Upper lobe of right lung (tissue), 1 donor: ENCODE measurements around the gene ZNF23. TPM values are rescaled to one million over a fixed set of nuclear protein-coding genes. Genes with fewer than 3 reads are reported as not detected.

Source experiments
- ATAC-seq: fragments of 200-7000 bp; cut with Tn5 transposase; one replicate; pipeline ENCODE4 v1.9.1; 2020; ENCODE audit warnings: mild to moderate bottlenecking, moderate library complexity
- DNase-seq: peaks from one replicate; pipeline ENCODE4 v3.0.0-alpha.2; 2020
- H3K27ac ChIP-seq: fragments of 200-600 bp; one replicate; pipeline ENCODE4 v1.8.0; 2022
- H3K27me3 ChIP-seq: fragments of 200-600 bp; one replicate; pipeline ENCODE4 v1.8.0; 2022; ENCODE audit warnings: mild to moderate bottlenecking
- H3K36me3 ChIP-seq: fragments of 200-600 bp; one replicate; pipeline ENCODE4 v1.8.0; 2022
- H3K4me1 ChIP-seq: fragments of 200-600 bp; one replicate; pipeline ENCODE4 v1.8.0; 2022
- H3K4me3 ChIP-seq: fragments of 200-600 bp; one replicate; pipeline ENCODE4 v1.8.0; 2022; ENCODE audit warnings: mild to moderate bottlenecking
- H3K9me3 ChIP-seq: fragments of 200-600 bp; one replicate; pipeline ENCODE4 v1.8.0; 2022
- intact Hi-C: fragments of 100-400 bp; cut with DNase I; formaldehyde crosslinking; loops from one replicate; pipeline ENCODE4 v1.11.0; 2022
- total RNA-seq: library from RNA; stranded (reverse); fragmentation: NEBNext Ultra II Directional; extraction: Animal tissue kit (Norgen Biotek cat#: 25700); gene quantifications from one replicate; pipeline ENCODE4 v1.2.1, GENCODE V29; 2021
- TF ChIP-seq, protein P1 (sequence below): fragments of 200-600 bp; IDR thresholded peaks from one replicate; pipeline ENCODE4 v1.8.0; 2022; ENCODE audit warnings: antibody characterized with exemption
- donor health status: DM: no; HTN: yes; CAD: no; lungs with severe emphysema.

ZNF23 gene
- total RNA-seq, 1 donor from 2014 or later, result 7.3 TPM

DNA sequence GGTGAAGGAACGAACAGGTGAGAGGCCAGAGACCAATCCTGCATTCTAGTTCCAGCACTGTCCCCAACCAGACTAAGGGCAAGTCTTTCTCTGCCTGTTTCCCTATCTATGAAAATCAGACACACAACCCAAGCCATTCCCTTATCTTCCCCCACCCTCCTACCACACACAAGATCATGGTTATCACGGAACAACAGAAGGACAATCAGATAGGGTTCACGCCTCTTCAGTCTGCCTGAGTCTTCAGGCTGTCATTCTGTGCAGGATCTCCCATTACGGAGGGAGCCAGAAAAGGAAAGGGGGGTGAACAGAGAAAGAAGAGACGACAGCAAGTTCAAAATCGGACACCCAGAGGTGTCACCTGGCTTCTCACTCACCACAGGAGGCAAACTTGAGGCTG lies 31.3 kb downstream of the ZNF23 start:
- Histone ChIP-seq H3K4me1 (no peaks in the 10 kb centered on the region), H3K9me3 (no peaks in the 10 kb centered on the region), H3K36me3 (no peaks in the 10 kb centered on the region), H3K27me3 (peaks cover 16% of the 10 kb centered on the region), H3K27ac (no peak overlapping the region), H3K4me3 (no peak overlapping the region)
- ATAC-seq (no peak), DNase-seq (peak; percentile 6)
- TF ChIP-seq, protein P1, sequence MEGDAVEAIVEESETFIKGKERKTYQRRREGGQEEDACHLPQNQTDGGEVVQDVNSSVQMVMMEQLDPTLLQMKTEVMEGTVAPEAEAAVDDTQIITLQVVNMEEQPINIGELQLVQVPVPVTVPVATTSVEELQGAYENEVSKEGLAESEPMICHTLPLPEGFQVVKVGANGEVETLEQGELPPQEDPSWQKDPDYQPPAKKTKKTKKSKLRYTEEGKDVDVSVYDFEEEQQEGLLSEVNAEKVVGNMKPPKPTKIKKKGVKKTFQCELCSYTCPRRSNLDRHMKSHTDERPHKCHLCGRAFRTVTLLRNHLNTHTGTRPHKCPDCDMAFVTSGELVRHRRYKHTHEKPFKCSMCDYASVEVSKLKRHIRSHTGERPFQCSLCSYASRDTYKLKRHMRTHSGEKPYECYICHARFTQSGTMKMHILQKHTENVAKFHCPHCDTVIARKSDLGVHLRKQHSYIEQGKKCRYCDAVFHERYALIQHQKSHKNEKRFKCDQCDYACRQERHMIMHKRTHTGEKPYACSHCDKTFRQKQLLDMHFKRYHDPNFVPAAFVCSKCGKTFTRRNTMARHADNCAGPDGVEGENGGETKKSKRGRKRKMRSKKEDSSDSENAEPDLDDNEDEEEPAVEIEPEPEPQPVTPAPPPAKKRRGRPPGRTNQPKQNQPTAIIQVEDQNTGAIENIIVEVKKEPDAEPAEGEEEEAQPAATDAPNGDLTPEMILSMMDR, result no peak
- intact Hi-C loops, result no loop called here

GRCh38 chr16:71429581-71429980 lies 32.5 kb downstream of the ZNF23 start:
- Histone ChIP-seq H3K27ac (no peak overlapping the region), H3K9me3 (no peaks in the 10 kb centered on the region), H3K4me3 (no peak overlapping the region), H3K27me3 (peaks cover 22% of the 10 kb centered on the region), H3K36me3 (no peaks in the 10 kb centered on the region), H3K4me1 (no peaks in the 10 kb centered on the region)
- TF ChIP-seq, protein P1, result no peak
- ATAC-seq, result no peak
- no peak for DNase-seq
- intact Hi-C loops, result no loop called here

DNA sequence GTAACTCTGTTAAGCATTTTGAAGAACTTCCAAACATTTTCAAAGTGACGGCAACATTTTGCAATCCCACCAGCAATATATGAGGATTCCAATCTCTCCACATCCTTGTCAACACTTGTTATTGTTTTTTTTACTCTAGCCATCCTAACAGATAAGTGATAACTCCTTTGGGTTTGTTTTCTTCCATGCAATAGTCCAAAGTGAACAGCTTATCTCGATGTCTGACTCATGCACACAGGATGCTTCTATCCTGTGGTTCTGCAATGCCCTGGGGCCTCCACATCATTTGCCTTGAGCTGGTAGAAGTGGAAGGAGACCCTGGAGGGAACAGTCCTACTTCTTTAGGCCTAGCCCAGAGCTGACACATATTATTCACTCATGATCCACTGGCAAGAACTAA lies 33.2 kb downstream of the ZNF23 start:
- Histone ChIP-seq H3K27me3 (peaks cover 22% of the 10 kb centered on the region), H3K4me3 (no peak overlapping the region), H3K4me1 (no peaks in the 10 kb centered on the region), H3K9me3 (no peaks in the 10 kb centered on the region), H3K36me3 (no peaks in the 10 kb centered on the region), H3K27ac (no peak overlapping the region)
- intact Hi-C loops, result no loop called here
- ATAC-seq (no peak), DNase-seq (no peak)
- TF ChIP-seq, protein P1, result no peak

- H3K9me3 ChIP-seq, result no peaks in the 10 kb centered on the region
- DNase-seq (no peak), ATAC-seq (no peak)
- intact Hi-C loops, result no loop called here
- H3K36me3 ChIP-seq, result no peaks in the 10 kb centered on the region
- H3K27me3 ChIP-seq, result peaks cover 26% of the 10 kb centered on the region
- TF ChIP-seq, protein P1, result no peak
- H3K4me1 ChIP-seq, result no peaks in the 10 kb centered on the region
- H3K27ac ChIP-seq, result no peak overlapping the region
- no peak overlapping the region for H3K4me3 ChIP-seq
Measured at GRCh38 chr16:71428385-71428784, 33.7 kb downstream of the ZNF23 start.

DNA sequence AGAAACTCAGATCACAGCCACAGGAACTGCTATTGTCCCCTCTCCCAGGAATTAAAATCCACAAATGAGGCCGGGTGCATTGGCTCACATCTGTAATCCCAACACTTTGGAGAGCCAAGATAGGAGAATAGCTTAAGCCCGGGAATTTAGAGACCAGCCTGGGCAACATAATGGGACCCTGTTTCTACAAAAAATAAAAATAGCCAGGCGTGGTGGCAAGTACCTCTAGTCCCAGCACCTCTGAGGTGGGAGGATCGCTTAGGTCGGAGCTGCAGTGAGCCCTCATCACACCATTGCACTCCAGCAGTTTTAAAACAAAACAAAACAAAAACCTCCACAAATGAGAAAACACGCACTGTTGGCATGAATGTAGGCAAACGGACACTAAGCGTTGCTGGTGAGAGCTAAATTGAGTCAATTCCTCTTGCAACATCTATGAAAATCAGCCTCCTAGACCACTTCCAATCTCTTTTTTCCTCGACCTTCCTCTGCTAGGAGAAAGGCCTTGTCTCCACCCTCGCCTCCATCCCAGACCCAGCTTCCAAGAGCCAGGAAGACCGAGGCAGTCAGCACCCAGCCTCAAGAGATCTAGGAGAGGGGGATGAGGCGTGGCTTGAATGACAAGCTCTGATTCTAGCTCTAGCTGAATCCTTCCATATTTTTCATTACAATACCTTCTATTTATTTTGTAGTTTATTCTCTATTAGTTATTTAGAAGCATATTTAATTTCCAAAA lies 35.0 kb downstream of the ZNF23 start:
- H3K36me3 ChIP-seq, result no peaks in the 10 kb centered on the region
- ATAC-seq, result no peak
- intact Hi-C loops, result no loop called here
- peaks cover 28% of the 10 kb centered on the region for H3K27me3 ChIP-seq
- H3K4me3 ChIP-seq, result no peak overlapping the region
- TF ChIP-seq, protein P1, result no peak
- DNase-seq, result no peak
- no peaks in the 10 kb centered on the region for H3K9me3 ChIP-seq
- H3K27ac ChIP-seq, result no peak overlapping the region
- no peaks in the 10 kb centered on the region for H3K4me1 ChIP-seq
